ENCODE data around the gene DNAJC16.

The DNAJC16 gene

DNA sequence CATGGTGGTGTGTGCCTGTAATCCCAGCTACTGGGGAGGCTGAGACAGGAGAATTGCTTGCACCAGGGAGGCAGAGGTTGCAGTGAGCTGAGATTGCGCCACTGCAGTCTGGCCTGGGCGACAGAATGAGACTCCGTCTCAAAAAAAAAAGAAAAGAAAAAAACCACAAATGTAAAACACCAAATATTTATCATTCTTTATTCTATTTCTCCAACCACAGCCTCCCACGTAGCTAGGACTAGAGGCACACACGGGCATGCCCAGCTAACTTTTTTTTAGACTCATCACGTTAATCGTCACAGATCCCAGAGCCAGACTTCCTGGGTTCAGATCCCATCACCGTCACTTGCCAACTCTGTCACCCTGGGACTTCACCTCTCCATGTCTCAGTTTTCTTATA is 13.5 kb downstream of the DNAJC16 start:
- DNase-seq (ENCODE audit: low spot score): no peak

GRCh38 chr1:15541231-15541792 is 14.7 kb downstream of the DNAJC16 start:
- no peak for DNase-seq (ENCODE audit: low spot score)

DNA sequence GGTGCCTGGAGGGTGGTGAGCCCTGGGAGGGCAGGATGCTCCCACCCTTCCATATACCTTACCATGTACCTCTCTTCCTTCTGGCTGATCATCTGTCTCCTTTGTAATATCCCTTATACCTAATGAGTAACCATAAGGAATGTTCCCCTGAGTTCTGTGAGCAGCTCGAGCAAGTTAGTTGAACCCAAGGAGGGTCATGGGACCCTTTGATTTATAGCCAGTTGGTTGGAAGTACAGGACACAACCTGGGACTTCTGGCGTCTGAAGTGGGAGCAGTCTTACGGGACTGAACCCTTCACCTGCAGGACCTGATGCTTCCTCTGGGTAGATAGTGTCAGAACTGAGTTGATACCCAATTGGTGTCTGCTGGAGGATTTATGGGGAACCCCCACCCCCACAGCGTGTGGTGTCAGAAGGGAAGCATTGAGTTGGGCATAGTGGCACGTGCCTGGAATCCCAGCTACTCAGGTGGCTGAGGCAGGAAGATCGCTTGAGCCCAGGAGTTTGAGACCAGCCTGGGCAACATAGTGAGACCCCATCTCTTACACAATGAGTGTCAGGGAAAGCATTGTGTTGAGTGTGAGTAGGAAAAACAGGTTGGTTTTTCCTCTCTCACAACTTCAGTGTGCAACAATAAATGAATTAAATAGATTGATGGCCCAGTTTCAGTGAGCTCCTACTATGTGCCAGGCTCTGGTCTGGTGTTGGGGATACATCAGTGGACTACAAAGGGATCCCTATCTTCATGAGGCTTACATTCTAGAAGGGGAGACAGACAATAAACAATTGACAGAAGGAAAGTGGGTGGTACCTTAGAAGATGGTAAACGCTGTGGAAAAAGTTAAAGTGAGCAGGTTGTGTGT is 16.0 kb downstream of the DNAJC16 start:
- no peak for DNase-seq (ENCODE audit: low spot score)

DNA sequence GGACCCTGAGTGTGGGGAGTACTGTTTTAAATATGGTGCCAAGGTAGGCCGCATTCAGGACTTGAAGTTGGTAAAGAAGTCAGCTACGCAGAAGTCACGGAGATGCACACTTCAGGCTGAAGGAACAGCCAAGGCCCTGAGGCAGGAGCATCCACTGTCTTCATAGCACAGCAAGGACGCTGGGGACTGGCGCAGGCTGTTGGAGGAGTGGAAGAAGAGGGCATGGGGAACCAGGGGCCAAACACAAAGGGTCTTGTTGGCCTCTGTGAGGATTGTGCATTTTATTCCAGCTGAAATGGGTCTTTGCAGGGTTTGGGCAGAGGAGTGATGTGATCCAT is 16.6 kb downstream of the DNAJC16 start:
- DNase-seq (ENCODE audit: low spot score): no peak

- no peak for DNase-seq (ENCODE audit: low spot score)
These were observed 17.2 kb downstream of the DNAJC16 start for GRCh38 chr1:15543589-15544568.

DNA sequence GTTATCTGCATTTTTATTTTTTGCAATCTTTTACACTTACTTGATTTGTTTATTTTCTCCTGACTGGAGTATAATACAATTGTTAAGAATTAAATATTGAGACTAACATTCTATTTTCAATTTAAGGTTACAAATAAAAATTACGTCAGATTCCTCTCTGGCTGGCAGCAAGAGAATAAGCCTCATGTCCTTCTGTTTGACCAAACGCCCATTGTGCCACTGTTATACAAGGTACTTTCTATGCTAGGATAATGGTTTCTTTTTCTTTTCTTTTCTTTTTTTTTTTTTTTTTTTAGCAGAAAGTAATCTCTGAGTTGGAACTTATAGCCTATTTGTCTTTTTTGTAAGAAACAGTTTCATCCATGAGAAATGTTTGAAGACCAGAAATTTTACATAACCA is 20.0 kb downstream of the DNAJC16 start:
- DNase-seq (ENCODE audit: low spot score): no peak

- DNase-seq (ENCODE audit: low spot score): no peak
These were observed 23.9 kb downstream of the DNAJC16 start for GRCh38 chr1:15550573-15550972.

GRCh38 chr1:15557008-15557407 is 30.4 kb downstream of the DNAJC16 start:
- no peak for DNase-seq (ENCODE audit: low spot score)

DNA sequence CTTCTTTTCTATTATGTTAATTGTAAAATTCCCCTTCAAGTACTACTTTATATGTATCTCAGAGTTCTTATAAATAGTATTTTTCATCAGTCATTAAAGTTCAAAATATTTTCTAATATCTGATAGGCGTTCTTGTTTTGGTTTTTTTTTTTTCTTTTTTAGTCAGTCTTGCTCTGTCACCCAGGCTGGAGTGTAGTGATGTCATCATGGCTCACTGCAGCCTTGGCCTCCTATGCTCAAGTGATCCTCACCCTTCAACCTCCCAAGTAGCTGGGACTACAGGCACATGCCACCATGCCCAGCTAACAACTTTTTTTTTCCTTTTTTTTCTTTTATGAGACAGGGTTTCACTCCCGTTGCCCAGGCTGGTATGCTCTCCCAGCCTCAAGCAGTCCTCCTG is 30.9 kb downstream of the DNAJC16 start:
- no peak for DNase-seq (ENCODE audit: low spot score)

DNA sequence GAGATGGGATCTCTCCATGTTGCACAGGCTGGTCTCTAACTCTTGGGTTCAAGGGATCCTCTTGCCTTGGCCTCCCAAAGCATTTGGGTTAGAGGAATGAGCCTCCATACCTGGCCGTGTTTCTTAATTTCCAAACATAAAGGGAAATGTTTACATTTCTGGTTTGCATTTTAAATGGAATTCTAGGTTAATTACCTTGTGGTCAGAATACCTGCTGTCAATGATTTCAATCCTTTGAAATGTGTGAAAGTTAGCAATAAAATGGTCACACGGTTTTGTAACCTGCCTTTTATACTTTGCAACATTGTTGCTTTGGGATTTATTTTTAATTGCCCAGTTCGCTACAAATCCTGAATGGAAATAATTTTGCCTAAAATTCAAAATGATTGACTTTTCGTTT is 31.9 kb downstream of the DNAJC16 start:
- DNase-seq (ENCODE audit: low spot score): no peak

GRCh38 chr1:15559189-15559810 is 32.7 kb downstream of the DNAJC16 start:
- DNase-seq (ENCODE audit: low spot score): no peak

- DNase-seq (ENCODE audit: low spot score): no peak
These were observed 41.9 kb downstream of the DNAJC16 start for GRCh38 chr1:15568387-15569073.

GRCh38 chr1:15570861-15571260 is 44.2 kb downstream of the DNAJC16 start:
- no peak for DNase-seq (ENCODE audit: low spot score)

GRCh38 chr1:15571266-15571665 is 44.6 kb downstream of the DNAJC16 start:
- DNase-seq (ENCODE audit: low spot score): no peak

DNA sequence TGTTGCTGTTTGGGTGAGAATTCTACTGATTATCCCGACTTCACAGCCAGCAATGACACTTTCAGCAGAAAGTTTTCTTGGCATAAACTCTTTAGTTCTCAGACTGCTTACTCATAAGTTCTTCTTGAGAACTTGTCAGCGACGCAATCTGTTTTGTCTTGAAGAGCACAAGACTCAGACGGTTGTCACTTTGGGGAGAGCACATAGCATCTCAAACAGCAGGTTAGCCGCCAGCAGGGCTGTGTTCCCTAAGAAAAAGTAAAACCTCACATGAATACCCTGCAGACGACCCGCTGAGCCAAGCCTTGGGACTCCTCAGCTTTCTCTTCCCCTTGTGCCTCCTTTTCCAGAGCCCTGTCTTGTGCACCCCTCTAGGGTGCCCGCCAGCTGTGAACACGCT is 46.8 kb downstream of the DNAJC16 start:
- no peak for DNase-seq (ENCODE audit: low spot score)

DNA sequence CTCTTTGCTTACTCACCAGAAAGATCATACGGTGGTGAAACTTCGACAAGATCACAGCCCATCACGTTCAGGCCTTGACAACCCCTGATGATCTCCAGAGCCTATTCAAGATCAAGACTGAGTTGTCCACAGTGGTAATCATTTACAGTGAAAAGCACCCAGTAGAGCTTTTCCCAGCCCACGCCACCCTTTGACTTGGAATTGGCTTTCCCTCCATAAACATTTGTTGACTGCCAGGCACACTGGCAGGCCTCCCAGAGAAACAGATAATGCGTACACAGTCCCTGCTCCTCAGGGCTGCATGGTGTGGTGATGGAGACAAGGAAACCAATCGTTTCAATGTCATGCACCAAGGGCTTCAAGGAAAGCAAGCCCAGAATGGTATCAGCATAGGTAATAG is 48.1 kb downstream of the DNAJC16 start:
- no peak for DNase-seq (ENCODE audit: low spot score)

DNA sequence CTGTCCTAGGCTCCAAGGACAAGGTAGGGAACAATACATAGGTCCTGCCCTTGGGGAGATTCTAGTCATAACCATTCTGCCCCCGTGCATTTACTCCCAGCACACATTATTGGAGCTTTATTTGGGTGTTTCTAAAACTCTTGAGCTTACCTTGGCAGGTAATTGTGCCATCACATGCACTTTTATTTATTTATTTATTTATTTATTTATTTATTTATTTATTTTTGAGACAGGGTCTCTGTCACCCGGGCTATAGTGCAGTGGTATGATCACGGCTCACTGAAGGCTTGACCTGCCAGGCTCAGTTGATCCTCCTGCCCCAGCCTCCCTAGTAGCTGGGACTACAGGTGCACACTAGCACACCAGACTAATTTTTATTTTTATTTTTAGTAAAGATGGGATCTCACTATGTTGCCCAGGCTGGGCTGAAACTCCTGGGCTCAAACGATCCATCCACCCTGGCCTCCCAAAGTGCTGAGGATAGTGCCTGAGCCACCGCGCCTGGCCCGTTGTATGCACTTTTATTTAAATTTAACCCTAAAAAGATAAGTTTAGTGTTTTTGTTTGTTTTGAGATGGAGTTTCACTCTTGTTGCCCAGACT is 49.0 kb downstream of the DNAJC16 start:
- DNase-seq (ENCODE audit: low spot score): no peak

GRCh38 chr1:15577691-15578090 is 51.0 kb downstream of the DNAJC16 start:
- no peak for DNase-seq (ENCODE audit: low spot score)

DNA sequence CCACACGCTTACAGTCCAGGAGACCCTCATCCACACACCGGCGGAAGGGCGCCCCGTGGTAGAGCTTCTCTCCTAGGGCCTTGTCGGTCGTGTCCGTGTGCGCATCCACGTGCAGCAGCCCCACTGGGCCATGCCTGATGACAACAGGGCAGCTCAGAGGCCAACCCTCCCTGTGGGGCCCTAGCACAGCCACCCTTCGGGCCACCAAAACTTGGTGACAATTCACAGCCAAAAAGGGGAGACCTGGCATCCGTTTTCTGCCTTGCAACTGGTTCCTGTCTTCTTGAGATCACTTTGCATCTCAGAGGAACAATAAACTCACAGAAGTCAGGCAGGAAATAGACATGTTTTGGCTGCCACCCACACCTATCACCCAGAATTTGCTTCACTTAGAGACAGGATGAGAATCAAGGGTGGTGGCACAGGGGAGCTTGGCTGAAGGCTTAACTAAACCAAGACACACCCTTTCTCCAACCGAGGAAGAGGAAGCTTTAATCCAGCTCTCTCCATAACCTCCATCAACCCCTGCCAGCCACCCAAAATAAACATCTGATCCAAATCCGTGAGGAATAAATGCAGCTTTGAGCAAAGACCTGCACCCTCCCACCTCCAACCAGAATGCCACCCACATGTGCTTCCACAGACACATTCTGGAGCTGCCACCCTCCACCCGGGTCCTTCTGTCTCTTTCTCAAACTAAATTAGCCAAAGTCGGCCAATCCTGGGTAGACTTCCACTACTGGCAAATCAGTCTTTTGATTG is 52.5 kb downstream of the DNAJC16 start:
- DNase-seq (ENCODE audit: low spot score): no peak

GRCh38 chr1:15579683-15580047 is 53.0 kb downstream of the DNAJC16 start:
- DNase-seq (ENCODE audit: low spot score): no peak
